Neuronal stem cell (in vitro differentiated cells): ENCODE data around the gene SLC44A3.

Source experiments
- DNase-seq: peaks from one replicate; pipeline ENCODE4 v3.0.0-alpha.2; 2013; ENCODE audit warnings: low spot score
- H2AFZ ChIP-seq: one replicate; pipeline ENCODE4 v1.6.1; 2013; ENCODE audit warnings: mild to moderate bottlenecking, low read length, inconsistent platforms
- H2AK5ac ChIP-seq: 2 replicates; pipeline ENCODE4 v1.6.1; 2013; ENCODE audit warnings: low read depth, mild to moderate bottlenecking, inconsistent platforms, low read length, moderate library complexity, mixed read lengths
- H2BK120ac ChIP-seq: 2 replicates; pipeline ENCODE4 v1.6.1; 2013; ENCODE audit warnings: low read depth, mild to moderate bottlenecking, inconsistent platforms, low read length, moderate library complexity, mixed read lengths
- H2BK12ac ChIP-seq: one replicate; pipeline ENCODE4 v1.6.1; 2013; ENCODE audit warnings: low read length, inconsistent platforms
- H2BK15ac ChIP-seq: 2 replicates; pipeline ENCODE4 v1.6.1; 2013; ENCODE audit warnings: mild to moderate bottlenecking, low read length, inconsistent platforms, mixed read lengths
- H2BK5ac ChIP-seq: one replicate; pipeline ENCODE4 v1.6.1; 2013; ENCODE audit warnings: inconsistent platforms, mild to moderate bottlenecking, low read length, moderate library complexity
- H3K14ac ChIP-seq: one replicate; pipeline ENCODE4 v1.6.1; 2013; ENCODE audit warnings: low read length, inconsistent platforms
- H3K18ac ChIP-seq: 2 replicates; pipeline ENCODE4 v1.6.1; 2013; ENCODE audit warnings: low read length, inconsistent platforms
- H3K23ac ChIP-seq: 2 replicates; pipeline ENCODE4 v1.6.1; 2013; ENCODE audit warnings: low read depth, mild to moderate bottlenecking, mixed read lengths, low read length, inconsistent platforms; ENCODE audit not compliant: poor library complexity
- H3K27ac ChIP-seq: replicated peaks from 3 replicates; pipeline ENCODE4 v1.5.1; 2013; ENCODE audit warnings: low read length, inconsistent platforms
- H3K27me3 ChIP-seq, 3 experiments: 2 replicates each; pipeline ENCODE4 v1.6.1; 2013; ENCODE audit warnings: low read length in 3 of 3, mild to moderate bottlenecking in 2 of 3, inconsistent platforms in 1 of 3, low read depth in 1 of 3, mixed read lengths in 1 of 3, moderate library complexity in 1 of 3; ENCODE audit not compliant: control insufficient read depth in 3 of 3, insufficient read depth in 3 of 3
- H3K36me3 ChIP-seq, 2 donors: replicated peaks in 1 of 2; 2 replicates each; pipeline ENCODE4 v1.6.1; 2013; ENCODE audit warnings: low read length in 2 of 2; ENCODE audit not compliant: control insufficient read depth in 2 of 2, insufficient read depth in 2 of 2
- H3K4ac ChIP-seq: 2 replicates; pipeline ENCODE4 v1.6.1; 2013; ENCODE audit warnings: inconsistent platforms, mild to moderate bottlenecking, low read length, moderate library complexity
- H3K4me1 ChIP-seq, 2 donors: 1 replicate in 1 of 2; 2 replicates in 1 of 2; pipeline ENCODE4 v1.6.1; 2013; ENCODE audit warnings: low read length in 2 of 2, low read depth in 1 of 2; ENCODE audit not compliant: control insufficient read depth in 2 of 2, insufficient read depth in 1 of 2
- H3K4me2 ChIP-seq: one replicate; pipeline ENCODE4 v1.6.1; 2013; ENCODE audit warnings: mild to moderate bottlenecking, low read length, inconsistent platforms; ENCODE audit not compliant: insufficient read depth, poor library complexity, severe bottlenecking
- H3K4me3 ChIP-seq, 2 donors: 2 replicates each; pipeline ENCODE4 v1.5.1; 2013; ENCODE audit warnings: low read length in 2 of 2, mild to moderate bottlenecking in 2 of 2, inconsistent platforms in 1 of 2, moderate library complexity in 1 of 2
- H3K79me1 ChIP-seq: one replicate; pipeline ENCODE4 v1.6.1; 2013; ENCODE audit warnings: low read depth, mild to moderate bottlenecking, inconsistent platforms, low read length, moderate library complexity
- H3K9ac ChIP-seq: one replicate; pipeline ENCODE4 v1.6.1; 2013; ENCODE audit warnings: mild to moderate bottlenecking, low read depth, low read length, inconsistent platforms; ENCODE audit not compliant: poor library complexity
- H3K9me3 ChIP-seq, 2 donors: replicated peaks in 1 of 2; 2 replicates each; pipeline versions ENCODE3 to v1.6.1; 2013; ENCODE audit warnings: low read length in 2 of 2, mild to moderate bottlenecking in 2 of 2, inconsistent platforms in 1 of 2, low read depth in 1 of 2, mixed read lengths in 1 of 2, moderate library complexity in 1 of 2; ENCODE audit not compliant: control insufficient read depth in 2 of 2, insufficient read depth in 1 of 2
- H4K8ac ChIP-seq: one replicate; pipeline ENCODE4 v1.6.1; 2013; ENCODE audit warnings: low read depth, mild to moderate bottlenecking, inconsistent platforms, low read length, moderate library complexity
- H4K91ac ChIP-seq: one replicate; pipeline ENCODE4 v1.6.1; 2013; ENCODE audit warnings: low read length, low read depth, mild to moderate bottlenecking, inconsistent platforms; ENCODE audit not compliant: poor library complexity
- WGBS, 2 donors: extraction: QIAGEN DNeasy Blood & Tissue Kit; methylation state at CpG; one replicate each; pipeline ENCODE4 v1.1.7; 2013; ENCODE audit warnings: missing lambda C conversion rate in 2 of 2, mixed read lengths in 1 of 2; ENCODE audit not compliant: insufficient read length in 2 of 2, insufficient replicate concordance in 1 of 2; ENCODE audit errors: extremely low coverage in 2 of 2; 5-methylcytosine and 5-hydroxymethylcytosine counted together

SLC44A3 gene

GRCh38 chr1:94856004-94856403, 35.8 kb downstream of the SLC44A3 start:
- Histone ChIP-seq H3K4me3 (no peak overlapping the region), H3K18ac (no peak overlapping the region), H3K4me2 (no peak overlapping the region), H4K8ac (no peak overlapping the region), H4K91ac (no peak overlapping the region), H2AFZ (no peak overlapping the region), H3K14ac (no peak overlapping the region), H3K23ac (no peak overlapping the region), H2BK15ac (no peak overlapping the region), H3K27me3 (no peaks in the 10 kb centered on the region), H3K9me3 (peaks cover 0 to 4% of the 10 kb centered on the region in 2 donors), H3K4ac (no peak overlapping the region), H2BK120ac (no peak overlapping the region), H3K79me1 (no peaks in the 10 kb centered on the region), H2AK5ac (no peak overlapping the region), H3K27ac (no peak overlapping the region), H2BK5ac (no peak overlapping the region), H3K9ac (no peak overlapping the region), H2BK12ac (no peak overlapping the region), H3K36me3 (no peaks in the 10 kb centered on the region), H3K4me1 (peaks cover 0 to 12% of the 10 kb centered on the region in 2 donors)
- WGBS, 2 donors: no CpG with 5 or more reads among the region's 5 CpGs
- no peak for DNase-seq

- peaks cover 0 to 4% of the 10 kb centered on the region in 2 donors for H3K9me3 ChIP-seq
- no peak for DNase-seq
- no peak overlapping the region for H3K27ac ChIP-seq
- no peak overlapping the region for H2BK12ac ChIP-seq
- no peak overlapping the region for H2BK5ac ChIP-seq
- no peak overlapping the region for H3K9ac ChIP-seq
- no peak overlapping the region for H3K18ac ChIP-seq
- H3K4ac ChIP-seq: no peak overlapping the region
- no peaks in the 10 kb centered on the region for H3K79me1 ChIP-seq
- no peaks in the 10 kb centered on the region for H3K36me3 ChIP-seq
- no peak overlapping the region for H3K4me3 ChIP-seq
- no peak overlapping the region for H2BK15ac ChIP-seq
- H3K23ac ChIP-seq: no peak overlapping the region
- H4K8ac ChIP-seq: no peak overlapping the region
- no peak overlapping the region for H4K91ac ChIP-seq
- H2AK5ac ChIP-seq: no peak overlapping the region
- H3K4me2 ChIP-seq: no peak overlapping the region
- H2AFZ ChIP-seq: no peak overlapping the region
- 100% methylated on average over 1 of the region's 3 CpGs; no CpG with 5 or more reads in 1 of the 2 donors for WGBS, 2 donors
- H3K14ac ChIP-seq: no peak overlapping the region
- H2BK120ac ChIP-seq: no peak overlapping the region
- no peaks in the 10 kb centered on the region for H3K27me3 ChIP-seq
- peaks cover 0 to 12% of the 10 kb centered on the region in 2 donors for H3K4me1 ChIP-seq
Observed at GRCh38 chr1:94856868-94857267, 36.7 kb downstream of the SLC44A3 start.

GRCh38 chr1:94858276-94858675, 38.1 kb downstream of the SLC44A3 start:
- H3K9ac ChIP-seq: no peak overlapping the region
- no peak overlapping the region for H2BK5ac ChIP-seq
- no peak overlapping the region for H2AK5ac ChIP-seq
- H2BK120ac ChIP-seq: no peak overlapping the region
- H2BK15ac ChIP-seq: no peak overlapping the region
- H3K36me3 ChIP-seq: no peaks in the 10 kb centered on the region
- DNase-seq: no peak
- H3K18ac ChIP-seq: no peak overlapping the region
- no peaks in the 10 kb centered on the region for H3K79me1 ChIP-seq
- no peak overlapping the region for H2AFZ ChIP-seq
- H2BK12ac ChIP-seq: no peak overlapping the region
- H3K4me1 ChIP-seq: peaks cover 5 to 15% of the 10 kb centered on the region in 2 donors
- no peak overlapping the region for H3K23ac ChIP-seq
- no peaks in the 10 kb centered on the region for H3K27me3 ChIP-seq
- H4K91ac ChIP-seq: no peak overlapping the region
- no CpG with 5 or more reads among the region's 2 CpGs for WGBS, 2 donors
- H3K4me2 ChIP-seq: no peak overlapping the region
- no peak overlapping the region for H4K8ac ChIP-seq
- H3K14ac ChIP-seq: no peak overlapping the region
- no peak overlapping the region for H3K27ac ChIP-seq
- peaks cover 0 to 4% of the 10 kb centered on the region in 2 donors for H3K9me3 ChIP-seq
- H3K4me3 ChIP-seq: no peak overlapping the region
- no peak overlapping the region for H3K4ac ChIP-seq

GRCh38 chr1:94859174-94859573, 39.0 kb downstream of the SLC44A3 start:
- Histone ChIP-seq H3K18ac (no peak overlapping the region), H2AK5ac (no peak overlapping the region), H3K4ac (no peak overlapping the region), H3K27me3 (no peaks in the 10 kb centered on the region), H3K27ac (no peak overlapping the region), H3K9ac (no peak overlapping the region), H3K9me3 (peaks cover 0 to 4% of the 10 kb centered on the region in 2 donors), H2BK12ac (no peak overlapping the region), H3K4me3 (no peak overlapping the region), H3K4me1 (peaks cover 14 to 21% of the 10 kb centered on the region in 2 donors), H3K36me3 (no peaks in the 10 kb centered on the region), H2BK15ac (no peak overlapping the region), H2BK5ac (no peak overlapping the region), H2BK120ac (no peak overlapping the region), H3K23ac (no peak overlapping the region), H3K14ac (no peak overlapping the region), H2AFZ (no peak overlapping the region), H3K79me1 (no peaks in the 10 kb centered on the region), H4K8ac (no peak overlapping the region), H3K4me2 (no peak overlapping the region), H4K91ac (no peak overlapping the region)
- no peak for DNase-seq
- WGBS, 2 donors: no CpG with 5 or more reads among the region's 2 CpGs
